Body of pancreas (tissue), 4 donors: ENCODE data around the gene NECTIN1.

Source experiments
- CTCF ChIP-seq, 7 experiments: fragments of 450-650 bp in 4 of 7; fragments of 200-600 bp in 3 of 7; sonication (generic) in 3 of 7; IDR thresholded peaks; one replicate each; pipeline ENCODE4 v1.5.1; 2016 to 2019; ENCODE audit warnings: antibody characterized with exemption in 7 of 7
- POLR2A ChIP-seq, 3 donors: fragments of 450-650 bp; IDR thresholded peaks; one replicate each; pipeline ENCODE4 v1.6.1; 2016; ENCODE audit warnings: antibody characterized with exemption in 3 of 3, mild to moderate bottlenecking in 2 of 3

- TF ChIP-seq CTCF (IDR thresholded peaks at IDR 0.05) = no peak
- no peak for TF ChIP-seq POLR2A (IDR thresholded peaks at IDR 0.05)
These were observed 49.6 kb upstream of the NECTIN1 start for GRCh38 chr11:119778391-119779194.
